HepG2 (cell line): Measurements from ENCODE around the gene BPIFA1. TPM values are rescaled to one million over a fixed set of nuclear protein-coding genes. Genes with fewer than 3 reads are reported as not detected.
A peak's percentile ranks its signal among the peaks of the same experiment; 100 is the strongest.

ENCODE experiments used
- ATAC-seq: fragments of 200-7000 bp; cut with Tn5 transposase; 3 replicates; pipeline ENCODE4 v1.9.1; 2020; ENCODE audit warnings: mild to moderate bottlenecking, moderate library complexity
- BruUV-seq: library from RNA; stranded (reverse); fragments of 400-500 nt; replicated peaks from 2 replicates; lab custom pipeline; 2021; lab: Mats Ljungman, UMichigan
- CTCF ChIA-PET: fragments of 300-600 bp; formaldehyde crosslinking; extraction: SDS; loops from one replicate; lab custom pipeline; 2021; ENCODE audit warnings: low total read pairs, inconsistent platforms, low intra/inter-chr PET ratio; lab: Yijun Ruan, JAX
- POLR2A ChIA-PET: fragments of 350-600 bp; sonication (Branson Sonifier 250); formaldehyde crosslinking; loops from one replicate; lab custom pipeline; 2020; ENCODE audit warnings: antibody characterized with exemption, inconsistent platforms; lab: Yijun Ruan, JAX
- DNase-seq: peaks from one replicate; pipeline ENCODE4 v3.0.0-alpha.2; 2015; ENCODE audit warnings: low spot score
- FAIRE-seq: peaks from 3 replicates; lab custom pipeline; 2011; peaks lifted over from hg19 to GRCh38; lab: Jason Lieb, UNC
- H2AFZ ChIP-seq: one replicate; pipeline ENCODE4 v1.6.1; 2011; ENCODE audit warnings: low read length, inconsistent platforms
- H3K27ac ChIP-seq: fragments of 300-600 bp; 3 replicates; pipeline ENCODE4 v1.8.0; 2011; ENCODE audit warnings: mixed run types, mild to moderate bottlenecking, mixed read lengths, low read length, inconsistent platforms; ENCODE audit not compliant: insufficient read depth; ENCODE audit errors: extremely low read length
- H3K27me3 ChIP-seq, 2 experiments: fragments of 200-600 bp in 1 of 2; 2 replicates in 1 of 2; 3 replicates in 1 of 2; pipeline versions ENCODE4 v1.6.0 to v1.8.0; 2011; ENCODE audit warnings: low read length in 2 of 2, mild to moderate bottlenecking in 2 of 2, moderate library complexity in 2 of 2, inconsistent platforms in 1 of 2; ENCODE audit not compliant: insufficient read depth in 2 of 2, control insufficient read depth in 1 of 2
- H3K36me3 ChIP-seq, 2 experiments: fragments of 200-600 bp in 1 of 2; replicated peaks in 1 of 2; 2 replicates in 1 of 2; 3 replicates in 1 of 2; pipeline versions ENCODE4 v1.5.1 to v1.8.0; 2011; ENCODE audit warnings: low read length in 2 of 2, inconsistent platforms in 1 of 2; ENCODE audit not compliant: insufficient read depth in 2 of 2, control insufficient read depth in 1 of 2
- H3K4me1 ChIP-seq: 2 replicates; pipeline ENCODE4 v1.5.1; 2012; ENCODE audit warnings: low read length, inconsistent platforms; ENCODE audit not compliant: insufficient read depth
- H3K4me2 ChIP-seq: 2 replicates; pipeline ENCODE4 v1.6.0; 2011; ENCODE audit warnings: low read depth, low read length, inconsistent platforms
- H3K4me3 ChIP-seq, 3 experiments: fragments of 200-600 bp in 1 of 3; sonication (generic), shearing (Covaris generic) in 1 of 3; replicated peaks in 1 of 3; 2 replicates each; pipeline ENCODE4 v1.5.1; 2011 to 2016; ENCODE audit warnings: low read length in 3 of 3, inconsistent platforms in 2 of 3, low read depth in 2 of 3, mild to moderate bottlenecking in 2 of 3, control low read depth in 1 of 3, mixed read lengths in 1 of 3; ENCODE audit not compliant: insufficient read depth in 1 of 3
- H3K79me2 ChIP-seq: one replicate; pipeline ENCODE4 v1.6.1; 2011; ENCODE audit warnings: low read length, inconsistent platforms; ENCODE audit not compliant: insufficient read depth
- H3K9ac ChIP-seq: 2 replicates; pipeline ENCODE4 v1.6.0; 2011; ENCODE audit warnings: mild to moderate bottlenecking, low read depth, low read length, inconsistent platforms; ENCODE audit not compliant: insufficient read depth
- H3K9me3 ChIP-seq: 2 replicates; pipeline ENCODE4 v1.5.1; 2012; ENCODE audit warnings: mild to moderate bottlenecking, low read length
- H4K20me1 ChIP-seq: 2 replicates; pipeline ENCODE4 v1.6.0; 2011; ENCODE audit warnings: inconsistent platforms, mild to moderate bottlenecking, low read length, moderate library complexity; ENCODE audit not compliant: insufficient read depth
- KAT2B ChIP-seq: fragments of 150-350 bp; IDR thresholded peaks from 2 replicates; pipeline ENCODE4 v1.6.1; 2014; ENCODE audit warnings: low read depth, low read length, borderline replicate concordance
- KLF12 ChIP-seq: sonication (generic); formaldehyde crosslinking; IDR thresholded peaks from 2 replicates; pipeline ENCODE4 v1.4.0; 2020; ENCODE audit warnings: missing genetic modification reagents, borderline replicate concordance
- MTF1 ChIP-seq: sonication (generic); formaldehyde crosslinking; IDR thresholded peaks from 2 replicates; pipeline ENCODE4 v1.5.0; 2020; ENCODE audit warnings: missing genetic modification reagents
- PAX8 ChIP-seq: sonication (generic); formaldehyde crosslinking; IDR thresholded peaks from 2 replicates; pipeline ENCODE4 v1.8.0; 2022; ENCODE audit warnings: mild to moderate bottlenecking, missing genetic modification reagents, borderline replicate concordance
- RBFOX2 ChIP-seq: fragments of 200-400 bp; formaldehyde crosslinking; IDR thresholded peaks from 2 replicates; pipeline ENCODE4 v1.6.1; 2017; ENCODE audit warnings: low read depth, mild to moderate bottlenecking, low read length
- TBX3 ChIP-seq: fragments of 450-650 bp; IDR thresholded peaks from 2 replicates; pipeline ENCODE4 v1.6.1; 2017; ENCODE audit warnings: antibody characterized with exemption, mild to moderate bottlenecking, inconsistent platforms, borderline replicate concordance
- ZNF556 ChIP-seq: sonication (generic); formaldehyde crosslinking; IDR thresholded peaks from 2 replicates; pipeline ENCODE4 v1.4.0; 2020; ENCODE audit warnings: mild to moderate bottlenecking, missing genetic modification reagents, borderline replicate concordance
- ZNF562 ChIP-seq: sonication (generic); formaldehyde crosslinking; IDR thresholded peaks from 2 replicates; pipeline ENCODE4 v1.8.0; 2022; ENCODE audit warnings: missing genetic modification reagents, borderline replicate concordance
- WGBS: methylation state at CpG from one replicate; pipeline ENCODE4 v1.1.6; 2017; ENCODE audit warnings: low lambda C conversion rate; 5-methylcytosine and 5-hydroxymethylcytosine counted together
- in situ Hi-C: cut with HindIII; loops from 2 replicates; pipeline ENCODE4 v1.10.0; 2017; ENCODE audit warnings: low pct_unique_long_range_greater_than_20kb; ENCODE audit not compliant: extremely low pct_ligation_motif_present
- intact Hi-C: fragments of 100-400 bp; cut with micrococcal nuclease; formaldehyde crosslinking; loops from one replicate; pipeline ENCODE4 v1.10.0; 2022; ENCODE audit not compliant: unreplicated experiment
- polyA plus RNA-seq, 8 experiments: library from polyadenylated mRNA; depleted of rRNA in 3 of 8; stranded (reverse) in 7 of 8; unstranded in 1 of 8; fragments of >200 nt; fragmentation: Illumina TruSeq in 4 of 8; extraction: Trizol in 4 of 8; gene quantifications; 2 replicates each; pipeline versions ENCODE4 v1.2.1 to v1.2.3, GENCODE V29; 2011 to 2016; ENCODE audit warnings: low read depth in 4 of 8, missing spikeins in 1 of 8, mixed read lengths in 1 of 8; ENCODE audit not compliant: insufficient read depth in 1 of 8
- total RNA-seq, 5 experiments: library from RNA; depleted of rRNA; stranded (reverse); fragments of >200 nt; fragmentation: Illumina TruSeq; extraction: Trizol; gene quantifications; 2 replicates each; pipeline ENCODE4 v1.2.3, GENCODE V29; 2016; ENCODE audit warnings: low read depth in 1 of 5
- TF ChIP-seq, protein P1 (sequence below): sonication (generic); formaldehyde crosslinking; IDR thresholded peaks from 2 replicates; pipeline ENCODE4 v1.4.0; 2020; ENCODE audit warnings: missing genetic modification reagents
- TF ChIP-seq, protein P2 (sequence below): sonication (generic); formaldehyde crosslinking; IDR thresholded peaks from 2 replicates; pipeline ENCODE4 v1.5.0; 2020; ENCODE audit warnings: missing genetic modification reagents
- TF ChIP-seq, protein P3 (sequence below): sonication (generic); formaldehyde crosslinking; IDR thresholded peaks from 2 replicates; pipeline ENCODE4 v1.4.0; 2020; ENCODE audit warnings: missing genetic modification reagents, mild to moderate bottlenecking, borderline replicate concordance
- TF ChIP-seq, protein P4 (sequence below): IDR thresholded peaks from 2 replicates; pipeline ENCODE4 v1.6.1; 2012; ENCODE audit warnings: low read depth, low read length, improper control_type of control experiment
- TF ChIP-seq, protein P5 (sequence below): sonication (generic); formaldehyde crosslinking; IDR thresholded peaks from 2 replicates; pipeline ENCODE4 v1.5.0; 2020; ENCODE audit warnings: missing genetic modification reagents, mild to moderate bottlenecking, borderline replicate concordance
- TF ChIP-seq, protein P6 (sequence below): sonication (generic); formaldehyde crosslinking; IDR thresholded peaks from 2 replicates; pipeline ENCODE4 v1.5.0; 2020; ENCODE audit warnings: mild to moderate bottlenecking, missing genetic modification reagents
- TF ChIP-seq, protein P7 (sequence below): sonication (generic); formaldehyde crosslinking; IDR thresholded peaks from 2 replicates; pipeline ENCODE4 v1.5.0; 2020; ENCODE audit warnings: mild to moderate bottlenecking, low read depth, missing genetic modification reagents, borderline replicate concordance

BPIFA1 gene
- total and polyA plus RNA-seq, 2 of the 13 experiments (the other 11 are each of a cell fraction or from before 2014, with no cell fraction given), result not detected

DNA sequence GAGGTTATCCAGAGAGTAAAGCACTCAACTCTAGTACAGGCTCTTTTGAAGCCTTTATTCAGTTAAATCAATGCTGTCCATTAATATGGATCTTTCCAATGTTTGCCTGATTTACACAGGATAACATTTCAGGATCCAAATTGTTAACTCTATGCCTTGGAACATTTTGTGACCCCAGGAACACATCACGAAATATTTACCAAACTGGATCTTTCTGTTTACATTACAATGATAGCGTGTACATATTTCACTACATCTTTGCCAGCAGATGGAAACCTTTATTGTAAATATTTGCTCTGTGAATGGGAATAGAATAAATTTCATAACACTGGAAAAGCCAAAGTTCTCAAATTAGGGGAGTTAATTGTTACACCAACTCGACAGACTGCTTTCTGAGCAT is 44.3 kb upstream of the BPIFA1 start:
- DNase-seq (no peak), FAIRE-seq (peak; percentile 32), ATAC-seq (no peak)
- intact Hi-C loops, result no loop called here
- POLR2A ChIA-PET, result no interaction called here
- Histone ChIP-seq H3K4me2 (no peak overlapping the region), H3K27me3 (peaks cover 3 to 10% of the 10 kb centered on the region in 2 experiments; a peak in 2 of 5 replicates), H3K9ac (no peak overlapping the region), H3K4me1 (no peaks in the 10 kb centered on the region), H2AFZ (no peak overlapping the region), H3K36me3 (no peaks in the 10 kb centered on the region)
- TF ChIP-seq, protein P1, sequence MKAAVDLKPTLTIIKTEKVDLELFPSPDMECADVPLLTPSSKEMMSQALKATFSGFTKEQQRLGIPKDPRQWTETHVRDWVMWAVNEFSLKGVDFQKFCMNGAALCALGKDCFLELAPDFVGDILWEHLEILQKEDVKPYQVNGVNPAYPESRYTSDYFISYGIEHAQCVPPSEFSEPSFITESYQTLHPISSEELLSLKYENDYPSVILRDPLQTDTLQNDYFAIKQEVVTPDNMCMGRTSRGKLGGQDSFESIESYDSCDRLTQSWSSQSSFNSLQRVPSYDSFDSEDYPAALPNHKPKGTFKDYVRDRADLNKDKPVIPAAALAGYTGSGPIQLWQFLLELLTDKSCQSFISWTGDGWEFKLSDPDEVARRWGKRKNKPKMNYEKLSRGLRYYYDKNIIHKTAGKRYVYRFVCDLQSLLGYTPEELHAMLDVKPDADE, result no peak
- TF ChIP-seq RBFOX2, result no peak
- TF ChIP-seq, protein P2, sequence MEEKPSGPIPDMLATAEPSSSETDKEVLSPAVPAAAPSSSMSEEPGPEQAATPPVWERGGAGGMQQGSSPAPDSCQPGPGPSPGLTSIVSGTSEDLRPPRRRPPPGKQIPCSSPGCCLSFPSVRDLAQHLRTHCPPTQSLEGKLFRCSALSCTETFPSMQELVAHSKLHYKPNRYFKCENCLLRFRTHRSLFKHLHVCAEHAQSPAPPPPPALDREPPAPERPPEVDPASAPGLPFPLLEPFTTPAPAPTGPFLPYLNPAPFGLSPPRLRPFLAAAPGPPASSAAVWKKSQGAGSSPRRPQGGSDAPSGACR (CRISPR knock-in tag), result no peak
- TF ChIP-seq KAT2B, result no peak
- no peak for TF ChIP-seq MTF1 (CRISPR knock-in tag)
- no peak for TF ChIP-seq PAX8
- TF ChIP-seq KLF12 (CRISPR knock-in tag), result no peak
- TF ChIP-seq ZNF562 (CRISPR knock-in tag), result no peak
- TF ChIP-seq, protein P3, sequence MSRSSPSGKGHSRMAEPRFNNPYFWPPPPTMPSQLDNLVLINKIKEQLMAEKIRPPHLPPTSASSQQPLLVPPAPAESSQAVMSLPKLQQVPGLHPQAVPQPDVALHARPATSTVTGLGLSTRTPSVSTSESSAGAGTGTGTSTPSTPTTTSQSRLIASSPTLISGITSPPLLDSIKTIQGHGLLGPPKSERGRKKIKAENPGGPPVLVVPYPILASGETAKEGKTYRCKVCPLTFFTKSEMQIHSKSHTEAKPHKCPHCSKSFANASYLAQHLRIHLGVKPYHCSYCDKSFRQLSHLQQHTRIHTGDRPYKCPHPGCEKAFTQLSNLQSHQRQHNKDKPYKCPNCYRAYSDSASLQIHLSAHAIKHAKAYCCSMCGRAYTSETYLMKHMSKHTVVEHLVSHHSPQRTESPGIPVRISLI (CRISPR knock-in tag), result no peak
- TF ChIP-seq, protein P4, sequence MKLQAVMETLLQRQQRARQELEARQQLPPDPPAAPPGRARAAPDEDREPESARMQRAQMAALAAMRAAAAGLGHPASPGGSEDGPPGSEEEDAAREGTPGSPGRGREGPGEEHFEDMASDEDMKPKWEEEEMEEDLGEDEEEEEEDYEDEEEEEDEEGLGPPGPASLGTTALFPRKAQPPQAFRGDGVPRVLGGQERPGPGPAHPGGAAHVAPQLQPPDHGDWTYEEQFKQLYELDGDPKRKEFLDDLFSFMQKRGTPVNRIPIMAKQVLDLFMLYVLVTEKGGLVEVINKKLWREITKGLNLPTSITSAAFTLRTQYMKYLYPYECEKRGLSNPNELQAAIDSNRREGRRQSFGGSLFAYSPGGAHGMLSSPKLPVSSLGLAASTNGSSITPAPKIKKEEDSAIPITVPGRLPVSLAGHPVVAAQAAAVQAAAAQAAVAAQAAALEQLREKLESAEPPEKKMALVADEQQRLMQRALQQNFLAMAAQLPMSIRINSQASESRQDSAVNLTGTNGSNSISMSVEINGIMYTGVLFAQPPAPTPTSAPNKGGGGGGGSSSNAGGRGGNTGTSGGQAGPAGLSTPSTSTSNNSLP, result no peak
- TF ChIP-seq, protein P5, sequence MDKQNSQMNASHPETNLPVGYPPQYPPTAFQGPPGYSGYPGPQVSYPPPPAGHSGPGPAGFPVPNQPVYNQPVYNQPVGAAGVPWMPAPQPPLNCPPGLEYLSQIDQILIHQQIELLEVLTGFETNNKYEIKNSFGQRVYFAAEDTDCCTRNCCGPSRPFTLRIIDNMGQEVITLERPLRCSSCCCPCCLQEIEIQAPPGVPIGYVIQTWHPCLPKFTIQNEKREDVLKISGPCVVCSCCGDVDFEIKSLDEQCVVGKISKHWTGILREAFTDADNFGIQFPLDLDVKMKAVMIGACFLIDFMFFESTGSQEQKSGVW (CRISPR knock-in tag), result no peak
- TF ChIP-seq, protein P6, sequence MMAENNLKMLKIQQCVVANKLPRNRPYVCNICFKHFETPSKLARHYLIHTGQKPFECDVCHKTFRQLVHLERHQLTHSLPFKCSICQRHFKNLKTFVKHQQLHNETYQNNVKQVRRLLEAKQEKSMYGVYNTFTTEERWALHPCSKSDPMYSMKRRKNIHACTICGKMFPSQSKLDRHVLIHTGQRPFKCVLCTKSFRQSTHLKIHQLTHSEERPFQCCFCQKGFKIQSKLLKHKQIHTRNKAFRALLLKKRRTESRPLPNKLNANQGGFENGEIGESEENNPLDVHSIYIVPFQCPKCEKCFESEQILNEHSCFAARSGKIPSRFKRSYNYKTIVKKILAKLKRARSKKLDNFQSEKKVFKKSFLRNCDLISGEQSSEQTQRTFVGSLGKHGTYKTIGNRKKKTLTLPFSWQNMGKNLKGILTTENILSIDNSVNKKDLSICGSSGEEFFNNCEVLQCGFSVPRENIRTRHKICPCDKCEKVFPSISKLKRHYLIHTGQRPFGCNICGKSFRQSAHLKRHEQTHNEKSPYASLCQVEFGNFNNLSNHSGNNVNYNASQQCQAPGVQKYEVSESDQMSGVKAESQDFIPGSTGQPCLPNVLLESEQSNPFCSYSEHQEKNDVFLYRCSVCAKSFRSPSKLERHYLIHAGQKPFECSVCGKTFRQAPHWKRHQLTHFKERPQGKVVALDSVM (CRISPR knock-in tag), result no peak
- TF ChIP-seq ZNF556 (CRISPR knock-in tag), result no peak
- TF ChIP-seq TBX3, result no peak
- TF ChIP-seq, protein P7, sequence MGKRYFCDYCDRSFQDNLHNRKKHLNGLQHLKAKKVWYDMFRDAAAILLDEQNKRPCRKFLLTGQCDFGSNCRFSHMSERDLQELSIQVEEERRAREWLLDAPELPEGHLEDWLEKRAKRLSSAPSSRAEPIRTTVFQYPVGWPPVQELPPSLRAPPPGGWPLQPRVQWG (CRISPR knock-in tag), result no peak
- TF ChIP-seq, all 625 proteins: peak for 0
- H3K27ac ChIP-seq, result no peak overlapping the region
- no TSS peak for BruUV-seq
- in situ Hi-C loops, result no loop called here
- H3K4me3 ChIP-seq, result no peak overlapping the region
- no peaks in the 10 kb centered on the region for H4K20me1 ChIP-seq
- no peaks in the 10 kb centered on the region for H3K9me3 ChIP-seq
- no peaks in the 10 kb centered on the region for H3K79me2 ChIP-seq
- under 1% methylated on average over 3 of the region's 3 CpGs for WGBS
- CTCF ChIA-PET, result no interaction called here
